Measurements from ENCODE around the gene LMO1.

The LMO1 gene

DNA sequence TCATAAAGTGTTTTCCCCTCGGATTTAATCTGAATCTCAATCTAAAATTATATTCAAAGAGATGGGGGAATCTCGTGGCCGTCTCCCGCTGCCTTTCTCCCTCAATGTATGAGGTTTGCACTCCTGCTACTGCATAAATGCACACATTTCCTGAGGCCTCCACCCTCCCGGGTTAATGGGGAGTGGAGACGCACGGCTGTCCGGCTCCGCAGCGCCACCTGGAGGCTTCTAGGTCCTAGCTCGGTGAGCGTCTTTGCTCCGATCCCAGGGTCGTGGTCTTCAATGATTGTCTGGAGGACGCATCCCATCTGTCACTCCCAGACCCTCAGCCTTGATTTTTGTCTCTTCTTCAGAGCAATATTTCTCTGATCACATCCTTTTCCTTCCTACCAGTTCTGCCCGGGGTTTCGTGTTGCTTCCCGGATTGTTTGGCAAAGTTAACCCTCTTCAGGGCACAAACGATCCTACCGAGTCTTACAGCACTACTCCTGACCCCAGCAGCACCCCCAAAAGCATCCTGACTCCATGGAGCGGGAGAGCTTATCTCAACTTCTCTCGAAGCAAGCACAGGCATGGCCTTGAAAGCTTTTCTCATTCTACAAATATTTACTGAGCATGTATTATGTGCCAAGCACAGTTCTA lies at the start of gene LMO1:
TSS of gene LMO1 (minus strand) at position 110 of the 642 bp plus-strand sequence. CDS start 516 bp downstream, outside the sequence.
- DNase-seq, result peak; percentile 70

DNA sequence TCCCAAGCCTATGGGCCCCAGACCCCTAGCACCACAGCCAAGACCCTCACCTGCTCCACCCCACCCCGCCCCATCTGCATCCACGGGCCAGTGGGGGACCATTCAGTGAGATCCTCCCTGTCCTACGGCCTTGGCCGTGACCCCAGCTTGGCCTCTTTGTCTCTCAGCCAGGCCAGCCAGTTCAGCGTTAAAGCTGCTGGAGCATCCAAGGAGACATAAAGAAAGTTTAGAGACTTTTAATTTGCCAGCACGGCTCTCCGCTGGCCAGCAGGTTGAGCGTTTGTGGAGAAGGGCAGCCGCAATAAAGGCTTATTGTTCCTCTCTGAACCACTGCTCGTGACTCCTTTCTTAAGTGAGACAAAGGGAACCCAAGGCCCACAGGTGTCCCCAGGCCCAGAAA lies 49.3 kb upstream of the LMO1 start:
- DNase-seq, result no peak

DNA sequence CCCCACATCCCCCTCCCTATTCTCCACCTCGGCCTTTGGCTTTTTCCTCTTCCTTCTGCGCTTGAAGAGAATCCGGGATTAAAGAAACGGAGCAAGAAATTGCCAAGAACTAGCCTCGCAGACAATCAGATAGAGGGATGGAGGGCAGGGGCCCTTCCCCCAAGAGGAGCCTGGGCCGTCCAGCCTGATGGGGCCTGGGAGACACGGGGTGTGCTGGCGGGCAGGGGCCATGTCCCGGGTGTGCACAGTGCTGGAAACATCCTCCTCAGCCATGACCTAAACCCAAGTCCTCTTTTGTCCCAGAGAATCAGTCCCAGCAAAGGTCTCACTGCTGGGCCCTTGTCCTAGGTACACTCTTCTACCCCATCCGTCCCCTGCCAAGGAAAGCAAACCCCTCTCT lies 47.7 kb upstream of the LMO1 start:
- DNase-seq, result no peak

DNA sequence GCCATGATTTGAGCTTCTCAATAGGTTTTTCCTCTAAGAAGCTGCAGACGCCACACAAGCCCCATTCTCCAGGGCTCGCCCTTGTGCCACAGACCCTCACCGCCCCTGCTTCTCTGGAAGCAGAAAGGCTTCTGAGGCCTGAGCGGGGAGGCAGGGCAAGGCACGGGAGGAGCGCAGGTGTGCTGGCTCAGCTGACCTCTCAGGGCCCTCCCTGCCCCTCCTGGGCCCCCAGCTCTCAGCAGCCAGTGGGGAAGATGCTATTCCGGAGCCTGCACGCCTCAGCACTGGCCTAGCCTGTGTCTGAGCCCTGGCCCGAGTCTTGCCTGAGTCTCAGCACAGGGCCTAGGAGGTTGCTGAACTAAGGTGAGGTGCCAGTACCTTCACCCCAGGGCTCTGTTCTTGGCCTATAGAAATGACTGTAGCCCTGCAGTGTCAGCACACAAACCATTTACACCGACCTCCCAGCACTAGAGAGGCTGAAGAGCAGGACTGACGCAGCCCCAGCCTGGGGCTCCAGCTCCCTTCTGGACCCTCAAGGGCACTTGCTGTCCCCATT lies 47.1 kb upstream of the LMO1 start:
- no peak for DNase-seq

DNA sequence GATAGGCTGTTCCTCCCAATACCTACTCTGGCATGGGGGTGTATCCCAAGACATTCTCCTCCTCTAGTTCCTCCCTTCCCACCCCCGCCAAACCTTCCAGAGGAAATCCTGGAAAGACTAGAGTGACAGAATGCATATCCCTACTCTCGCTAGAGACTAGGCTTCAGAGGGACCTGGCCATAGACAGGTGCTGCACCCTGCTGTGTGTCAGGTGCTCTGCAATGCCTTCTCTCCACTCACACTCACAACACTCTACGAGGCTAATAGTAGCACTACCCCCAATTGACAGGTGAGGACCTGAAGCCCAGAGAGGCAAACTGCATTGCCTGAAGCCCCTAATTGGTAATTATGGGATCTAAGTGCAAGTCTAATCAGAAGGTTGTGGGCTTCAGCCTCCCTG lies 46.2 kb upstream of the LMO1 start:
- DNase-seq, result no peak

DNA sequence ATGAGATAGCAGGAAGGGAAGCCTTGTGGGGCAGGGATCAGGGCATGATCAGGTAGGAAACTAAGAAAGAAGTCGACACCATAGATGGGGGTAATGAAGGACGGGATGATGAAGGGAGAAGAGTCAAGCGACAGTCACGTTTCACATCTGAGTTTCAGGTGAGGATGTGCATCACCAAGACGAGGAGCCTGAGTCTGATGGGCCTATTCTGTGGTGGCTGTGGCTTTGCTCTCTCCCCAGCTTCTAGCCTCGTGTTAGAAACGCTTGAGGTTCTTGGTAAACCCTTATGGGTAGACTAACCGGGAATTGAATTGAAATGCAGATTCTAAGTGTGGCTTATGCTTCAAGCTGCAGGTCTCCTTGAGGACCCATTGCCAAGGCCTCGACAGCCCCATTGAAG lies 45.6 kb upstream of the LMO1 start:
- DNase-seq, result no peak

DNA sequence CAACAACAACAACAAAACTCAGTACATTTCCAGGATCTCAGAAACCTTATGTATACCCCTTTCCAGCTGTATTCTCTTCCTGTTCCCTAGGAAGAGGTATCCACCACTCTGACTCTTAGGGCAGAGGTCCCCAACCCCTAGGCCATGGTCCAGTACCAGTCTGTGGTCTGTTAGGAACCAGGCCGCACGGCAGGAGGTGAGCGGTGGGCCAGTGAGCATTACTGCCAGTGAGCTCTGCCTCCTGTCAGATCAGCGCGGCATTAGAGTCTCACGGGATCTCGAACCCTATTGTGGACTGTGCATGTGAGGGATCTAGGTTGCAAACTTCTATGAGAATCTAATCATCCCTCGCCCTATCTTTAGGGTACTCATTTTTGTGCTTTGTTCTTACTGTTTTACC lies 43.9 kb upstream of the LMO1 start:
- no peak for DNase-seq

DNA sequence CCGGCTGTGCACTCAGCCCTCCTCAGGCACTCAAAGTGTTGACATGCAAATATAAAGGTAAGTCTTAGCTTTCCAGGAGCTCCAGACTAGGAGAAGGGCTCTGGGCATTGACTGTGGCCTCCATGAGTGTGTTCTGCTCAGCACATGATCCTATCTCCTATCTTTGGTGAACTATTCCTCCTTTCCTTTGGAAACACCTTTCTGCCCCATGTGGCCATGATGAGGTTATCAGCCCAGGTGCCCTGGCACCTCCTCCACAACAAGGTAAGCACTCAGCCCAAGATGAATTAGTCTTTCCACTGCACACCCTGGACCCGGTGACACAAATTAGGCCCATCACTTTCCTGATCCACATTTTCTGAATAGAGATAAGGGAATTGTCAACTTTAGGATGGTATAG lies 37.9 kb upstream of the LMO1 start:
- no peak for DNase-seq

DNA sequence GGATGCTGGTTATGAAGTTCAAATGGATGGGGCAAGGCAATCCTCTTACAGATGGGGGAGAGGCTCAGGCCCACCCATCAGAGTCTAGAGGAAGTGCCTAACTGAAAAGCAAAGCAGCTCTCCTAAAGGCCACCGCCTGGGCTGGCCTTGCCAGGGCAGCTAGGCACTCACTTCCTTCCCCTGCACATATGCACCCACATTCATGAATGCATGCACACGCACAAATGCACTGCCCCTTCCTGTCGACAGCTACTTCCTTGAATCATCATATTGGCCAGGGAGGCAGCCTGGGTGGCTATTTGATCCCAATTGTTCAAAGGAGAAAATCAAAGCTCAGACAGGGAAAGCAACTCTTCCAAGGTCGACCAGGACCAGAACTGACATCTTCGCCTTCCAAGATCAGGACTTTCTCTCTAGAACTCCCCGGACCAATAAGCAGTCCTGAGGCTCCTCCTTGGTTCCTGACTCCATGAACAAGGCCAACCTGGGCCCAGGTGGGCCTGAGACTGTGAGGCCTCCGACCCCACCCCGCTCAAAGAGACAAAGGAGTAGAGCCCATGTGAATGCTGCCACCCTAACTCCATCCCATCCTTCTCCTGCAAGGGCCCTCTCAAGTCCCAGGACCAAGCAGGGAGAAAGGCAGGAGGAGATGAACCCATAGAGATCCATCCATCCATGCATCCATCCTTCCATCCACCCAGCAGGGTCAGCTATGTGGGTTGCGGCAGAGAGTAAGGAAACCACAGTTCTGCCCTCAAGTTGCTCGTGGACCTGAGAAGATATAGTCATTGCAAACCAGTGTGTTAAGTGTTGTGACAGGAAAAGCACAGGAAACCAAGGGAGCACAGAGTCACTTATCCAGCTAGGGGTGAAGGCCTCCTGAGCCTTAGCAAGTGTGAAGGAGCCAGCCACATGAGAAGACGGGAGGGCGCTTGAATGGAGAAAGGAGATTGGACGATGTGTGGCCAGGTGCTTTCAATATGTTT lies 35.4 kb upstream of the LMO1 start:
- no peak for DNase-seq

DNA sequence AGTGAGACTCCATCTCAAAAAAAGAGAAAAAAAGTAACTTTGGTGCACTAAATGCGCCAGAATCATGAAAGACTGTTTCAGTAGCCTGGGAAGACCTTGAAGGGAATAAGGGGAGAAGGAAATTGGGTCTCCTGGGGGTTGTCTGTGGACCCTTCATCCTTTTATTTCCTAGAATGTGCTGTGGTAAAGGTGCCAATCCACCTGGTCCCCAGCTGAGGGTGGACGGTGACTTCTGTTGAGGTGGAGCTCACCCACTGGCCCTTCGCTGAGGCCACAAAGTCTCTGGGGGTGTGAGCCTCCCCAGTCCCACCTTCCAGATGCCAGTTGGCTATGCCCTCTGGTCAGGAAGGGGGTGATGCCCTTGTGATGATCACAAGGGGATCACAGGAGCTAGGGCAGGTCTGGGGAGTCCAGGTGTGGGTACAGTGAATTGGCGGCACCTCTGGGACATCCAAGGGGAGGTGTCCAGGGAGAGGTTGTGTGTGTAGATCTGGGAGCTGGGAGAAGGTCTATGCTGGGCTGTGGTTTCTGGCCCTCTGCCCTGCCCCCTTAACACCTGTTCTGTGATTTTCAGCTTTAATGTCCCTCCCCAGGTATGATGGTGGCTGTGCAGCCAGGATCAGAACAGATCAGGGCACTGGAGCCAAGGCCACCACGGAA lies 34.2 kb upstream of the LMO1 start:
- DNase-seq, result no peak

DNA sequence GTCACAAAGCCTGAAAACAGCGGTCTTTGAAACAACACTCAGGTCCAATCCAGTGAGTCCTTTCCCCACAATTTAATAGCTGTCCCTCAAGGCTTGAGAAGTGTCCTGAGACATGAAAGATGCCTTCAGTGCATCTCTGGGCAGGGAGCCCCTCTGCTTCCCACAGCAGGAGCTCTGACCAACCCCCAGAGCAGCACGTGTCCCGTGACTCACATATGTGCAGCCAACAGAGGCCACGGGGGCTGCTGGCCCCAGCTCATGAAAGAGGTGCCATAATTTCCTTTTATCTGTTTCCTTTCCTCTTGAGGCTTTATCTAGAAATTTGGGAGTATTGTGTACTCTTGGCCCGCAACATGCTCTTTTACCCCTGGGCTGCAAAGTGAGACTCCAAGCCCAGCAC lies 33.2 kb upstream of the LMO1 start:
- DNase-seq, result no peak

DNA sequence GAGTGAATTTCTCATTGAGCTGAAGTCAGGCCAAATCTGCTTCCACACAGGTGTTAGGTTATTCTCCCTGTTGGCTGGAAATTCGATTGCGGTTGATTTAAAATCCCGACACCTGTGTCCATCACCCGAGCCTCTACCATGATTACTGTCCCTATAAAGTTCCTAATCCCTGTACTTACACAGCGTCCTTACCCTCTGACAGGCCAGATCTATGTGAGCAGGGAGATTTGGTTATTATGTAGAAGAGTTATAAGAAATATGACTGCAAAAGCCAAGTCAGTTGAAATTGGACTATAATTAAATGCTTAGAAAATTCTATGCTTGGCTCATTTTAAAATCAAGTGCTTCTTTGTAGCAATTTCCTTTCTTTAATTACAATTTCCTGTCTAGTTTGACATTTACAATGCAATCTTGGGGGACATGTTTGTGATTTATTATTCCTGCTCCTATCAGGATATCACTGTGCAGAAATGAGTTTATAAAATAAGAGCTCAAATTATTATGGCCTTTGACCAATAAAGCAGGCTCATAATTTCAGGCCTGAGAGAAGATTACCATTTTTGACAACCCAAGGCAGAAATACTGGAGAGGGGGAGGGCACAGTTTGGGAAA lies 32.5 kb upstream of the LMO1 start:
- DNase-seq, result no peak

DNA sequence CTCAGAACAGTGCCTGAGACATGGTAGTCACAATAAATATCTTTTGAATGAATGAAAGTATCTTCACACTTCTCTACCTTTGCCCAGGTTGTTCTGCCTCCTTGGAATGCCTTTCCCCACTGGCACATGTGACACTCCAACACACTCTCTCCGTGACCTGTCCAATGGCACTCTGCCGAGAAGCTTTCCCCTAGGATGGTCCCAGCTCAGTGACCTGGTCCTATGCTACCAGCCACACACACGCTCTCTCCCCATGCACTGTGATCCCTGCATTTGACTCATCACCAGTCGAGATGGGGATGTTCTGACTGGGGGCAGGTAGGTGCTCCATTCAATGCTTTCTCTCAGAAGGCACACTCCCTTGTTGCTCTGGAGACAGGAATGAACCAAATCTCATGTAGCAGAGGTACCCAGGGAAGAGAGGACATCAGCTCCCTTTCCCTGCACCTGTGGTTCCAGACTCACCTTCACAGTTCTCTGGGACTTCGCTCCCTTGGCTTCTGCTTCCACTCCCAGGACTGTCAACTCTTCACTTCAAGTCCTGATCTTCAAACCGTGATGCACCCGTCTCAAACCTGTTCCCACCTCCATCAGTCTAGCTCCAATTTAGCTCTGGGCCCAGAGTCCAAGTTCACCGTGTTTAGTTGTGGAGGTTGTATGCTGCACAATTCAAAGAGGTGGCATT lies 30.7 kb upstream of the LMO1 start:
- no peak for DNase-seq

DNA sequence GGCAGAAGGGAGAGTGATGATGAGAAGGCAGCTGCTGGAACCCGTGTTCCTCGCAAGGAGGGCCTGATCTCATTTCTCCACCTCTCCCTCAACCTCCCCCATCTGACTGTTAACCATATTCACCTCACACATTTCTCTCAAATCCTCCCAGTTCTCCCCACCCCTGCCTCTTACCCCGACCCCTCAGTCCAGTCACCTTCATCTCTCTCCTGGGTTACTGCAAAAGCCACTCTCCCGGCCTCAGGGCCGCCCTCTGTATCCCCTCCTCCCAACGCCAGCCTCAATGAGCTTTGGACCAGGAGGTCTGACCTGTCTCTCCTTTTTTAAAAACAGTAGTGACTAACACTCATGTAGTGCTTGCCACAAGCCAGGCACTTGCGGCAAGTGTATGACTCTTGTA lies 29.5 kb upstream of the LMO1 start:
- DNase-seq, result no peak

DNA sequence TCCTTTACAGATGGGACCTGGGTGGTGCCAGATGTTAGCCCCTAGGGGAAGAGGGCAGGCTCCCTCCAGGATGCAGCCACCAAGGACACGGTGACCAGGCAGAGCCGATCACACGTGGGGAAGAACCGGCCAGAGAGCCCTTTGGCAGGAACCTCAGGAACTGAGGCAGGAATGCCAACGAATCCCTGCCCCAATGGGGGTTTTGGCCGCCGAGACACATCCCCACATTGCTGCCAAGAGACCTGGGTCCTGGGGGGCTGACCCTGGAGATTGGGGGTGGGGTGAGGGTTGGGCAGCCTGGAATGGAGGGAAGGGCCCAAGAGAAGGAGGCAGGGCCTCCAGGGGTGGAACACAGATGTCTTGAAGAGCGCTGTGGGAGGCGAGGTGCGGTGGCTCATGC lies 28.7 kb upstream of the LMO1 start:
- DNase-seq, result no peak

DNA sequence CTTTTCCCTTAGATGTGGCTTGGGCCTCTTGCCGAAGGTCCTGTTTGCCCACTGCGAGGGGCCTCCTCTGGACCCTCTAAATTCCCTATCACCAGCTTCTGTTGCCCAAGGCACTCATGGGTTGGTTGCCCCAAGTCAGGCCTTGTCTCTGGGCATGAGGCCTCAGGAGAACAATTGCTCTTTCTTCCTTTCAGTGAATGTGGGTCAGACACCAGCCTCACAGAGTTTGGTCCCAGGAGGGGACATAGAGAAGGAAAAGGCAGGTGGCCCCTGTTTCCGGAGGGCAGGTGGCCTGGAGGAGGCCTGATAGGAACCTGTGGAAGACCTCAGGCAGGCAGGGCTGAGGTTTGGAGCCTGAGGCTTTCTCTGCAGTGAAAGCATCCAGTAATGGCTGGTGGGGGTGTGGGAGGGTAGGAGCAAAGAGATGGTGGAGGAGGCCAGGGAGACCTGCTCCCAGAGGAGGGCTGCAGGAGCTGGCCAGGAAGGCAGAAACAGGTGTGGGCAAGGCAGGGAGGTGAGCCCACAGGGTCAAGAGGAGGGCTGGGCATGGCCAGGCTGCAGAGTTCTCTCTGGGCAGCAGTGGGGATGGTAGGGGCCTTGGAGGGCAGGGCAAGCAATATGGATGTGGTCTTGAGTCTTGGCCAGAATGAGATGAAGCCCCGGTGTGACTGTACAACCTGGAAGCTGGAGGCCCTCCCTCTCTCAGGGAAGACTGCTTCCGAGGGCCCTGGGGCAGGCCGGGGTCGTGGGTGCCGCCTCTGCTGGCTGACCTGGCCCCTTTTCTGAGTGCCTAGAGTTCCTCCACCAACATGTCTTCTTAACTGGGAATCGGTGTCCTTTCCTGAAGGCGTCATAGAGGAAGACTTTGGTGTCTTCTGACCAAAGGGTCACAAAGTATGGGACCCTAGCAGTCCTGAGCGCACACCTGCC lies 28.0 kb upstream of the LMO1 start:
- no peak for DNase-seq

DNA sequence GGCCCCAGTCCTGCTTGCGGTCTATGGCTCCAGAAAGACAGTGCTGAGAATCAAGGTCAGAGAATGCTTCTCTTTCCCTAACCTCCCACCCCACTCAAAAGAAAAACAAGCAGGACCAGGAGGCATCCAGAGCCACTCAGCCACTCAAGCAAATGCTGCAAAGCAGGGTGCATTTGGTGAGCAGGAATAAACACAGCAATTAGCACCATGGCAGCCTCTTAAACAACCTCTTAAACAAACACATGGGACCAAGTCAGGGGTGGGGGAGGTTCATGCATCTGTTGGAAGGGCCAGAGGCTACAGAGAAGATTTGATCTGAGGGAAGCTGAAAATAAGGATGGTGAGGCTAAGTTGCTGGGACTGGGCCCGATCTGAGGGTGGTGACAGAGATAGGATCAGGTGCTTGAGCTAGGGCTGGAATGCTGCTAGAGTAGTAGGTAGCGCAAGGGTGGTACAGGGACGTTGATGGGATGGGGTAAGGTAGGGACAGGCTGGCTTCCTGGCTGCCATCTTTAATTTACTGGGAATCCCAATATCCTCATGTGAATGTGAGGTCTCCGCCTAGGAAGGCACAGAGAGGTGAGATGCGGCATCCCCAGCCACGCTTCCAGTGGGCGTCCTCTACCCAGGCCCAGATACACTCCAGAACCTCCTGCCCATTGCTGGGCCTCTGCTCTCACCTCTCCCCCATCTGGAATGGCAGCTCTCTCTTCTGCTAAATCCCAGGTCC lies 26.6 kb upstream of the LMO1 start:
- no peak for DNase-seq

DNA sequence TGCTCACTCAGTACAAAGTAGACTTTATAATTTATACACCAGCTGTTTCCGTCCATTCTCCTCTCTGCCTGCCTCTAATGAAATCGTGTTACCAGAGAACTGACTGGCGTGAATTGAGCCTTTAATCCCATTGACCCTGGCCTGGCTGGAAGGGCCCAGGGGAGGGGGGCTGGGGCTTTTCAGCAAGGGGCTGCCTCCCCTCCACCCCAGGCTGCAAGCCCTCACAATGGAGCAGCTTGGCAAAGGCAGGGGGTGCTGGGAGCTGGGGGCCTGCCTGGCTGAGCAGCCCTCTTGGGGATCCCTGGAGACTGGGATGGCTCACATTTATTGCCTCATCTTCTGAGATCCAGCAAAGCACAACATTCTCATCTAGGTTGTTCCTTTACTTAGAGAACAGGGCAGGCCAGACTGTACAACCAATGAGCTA lies 25.8 kb upstream of the LMO1 start:
- DNase-seq, result no peak

DNA sequence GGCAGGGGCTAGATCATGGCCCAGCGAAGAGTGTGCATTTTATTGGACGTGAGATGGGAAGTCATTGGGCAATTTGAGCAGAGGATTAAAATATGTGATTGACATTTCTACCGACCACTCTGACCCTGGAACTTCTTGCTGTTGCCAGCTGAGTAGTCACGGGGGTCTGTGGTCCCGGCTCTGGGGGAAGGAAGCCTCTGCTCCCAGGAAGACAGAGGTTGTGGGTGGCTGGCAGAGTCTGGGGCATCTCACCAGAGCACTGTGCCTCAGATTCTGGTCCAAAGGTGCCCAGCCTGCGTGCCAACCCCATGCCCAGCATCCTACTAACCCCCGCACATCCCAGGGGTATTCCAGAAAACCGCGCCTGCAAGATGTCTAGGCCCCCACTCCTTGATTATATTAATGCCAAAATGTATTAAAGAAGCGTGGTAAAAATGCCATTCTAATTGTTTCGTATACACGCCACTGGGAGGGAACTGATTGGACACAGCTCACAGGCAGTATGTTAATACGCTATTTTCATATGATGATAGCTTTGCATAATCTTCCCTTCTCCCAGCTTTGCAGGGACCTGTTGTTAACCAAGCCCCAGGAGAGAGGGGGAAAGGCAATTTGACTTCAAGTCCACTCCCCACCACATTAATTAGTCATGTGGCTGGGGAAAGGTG lies 25.3 kb upstream of the LMO1 start:
- no peak for DNase-seq
